Urothelium cell line (cell line): ENCODE results near the gene TMEM139.
"Not testable (repeated sequence)": the region's sequence is repeated elsewhere in the genome, so short reads cannot be mapped to it uniquely, and the experiment has no call there.

Experiments
- DNase-seq: peaks from one replicate; pipeline ENCODE4 v3.0.0; 2011; ENCODE audit warnings: low spot score, mixed read lengths
- FAIRE-seq: peaks from 2 replicates; lab custom pipeline; 2011; peaks lifted over from hg19 to GRCh38; lab: Jason Lieb, UNC

The TMEM139 gene

GRCh38 chr7:143257501-143257900, 27.3 kb upstream of the TMEM139 start:
- no peak for FAIRE-seq
- peak; percentile 24 for DNase-seq

GRCh38 chr7:143258831-143259230, 25.9 kb upstream of the TMEM139 start:
- DNase-seq (no peak), FAIRE-seq (no peak)

DNA sequence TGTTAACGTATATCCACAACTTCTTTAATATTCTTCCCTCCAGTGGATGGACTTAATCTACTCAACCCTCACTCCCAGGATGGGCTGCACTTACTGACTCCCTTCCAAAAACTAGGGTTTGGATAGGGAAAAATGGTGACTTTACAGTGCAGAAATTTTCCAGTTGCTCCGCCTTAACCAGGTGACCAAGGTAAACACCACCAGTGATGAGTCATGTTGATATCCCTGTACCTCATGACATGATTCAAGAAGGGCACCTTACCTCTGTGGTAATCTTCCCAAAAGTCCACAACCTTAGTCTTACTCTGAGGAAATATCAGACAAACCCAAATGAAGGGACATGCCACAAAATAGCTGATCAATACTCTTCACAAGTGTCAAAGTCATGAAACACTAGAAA, 25.0 kb upstream of the TMEM139 start:
- DNase-seq (no peak), FAIRE-seq (no peak)

DNA sequence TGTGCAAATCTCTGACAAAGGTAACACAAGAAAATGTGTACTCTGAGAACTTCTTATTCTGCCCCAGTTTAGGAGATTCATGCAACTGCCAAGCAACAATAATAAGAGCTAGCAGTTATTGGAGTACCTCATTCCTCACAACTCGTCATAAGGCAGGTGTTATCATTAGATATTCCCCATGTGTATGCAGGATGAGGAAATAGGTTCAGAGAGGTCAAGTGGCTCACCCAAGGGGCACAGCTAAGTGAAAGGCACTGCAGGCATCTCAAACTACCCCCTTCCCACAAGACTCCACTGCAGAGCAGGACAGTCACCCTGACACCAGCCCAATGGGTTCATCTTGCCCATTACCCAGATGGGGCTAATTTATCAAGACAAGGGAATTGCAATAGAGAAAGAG, 22.9 kb upstream of the TMEM139 start:
- FAIRE-seq: no peak
- no peak for DNase-seq

DNA sequence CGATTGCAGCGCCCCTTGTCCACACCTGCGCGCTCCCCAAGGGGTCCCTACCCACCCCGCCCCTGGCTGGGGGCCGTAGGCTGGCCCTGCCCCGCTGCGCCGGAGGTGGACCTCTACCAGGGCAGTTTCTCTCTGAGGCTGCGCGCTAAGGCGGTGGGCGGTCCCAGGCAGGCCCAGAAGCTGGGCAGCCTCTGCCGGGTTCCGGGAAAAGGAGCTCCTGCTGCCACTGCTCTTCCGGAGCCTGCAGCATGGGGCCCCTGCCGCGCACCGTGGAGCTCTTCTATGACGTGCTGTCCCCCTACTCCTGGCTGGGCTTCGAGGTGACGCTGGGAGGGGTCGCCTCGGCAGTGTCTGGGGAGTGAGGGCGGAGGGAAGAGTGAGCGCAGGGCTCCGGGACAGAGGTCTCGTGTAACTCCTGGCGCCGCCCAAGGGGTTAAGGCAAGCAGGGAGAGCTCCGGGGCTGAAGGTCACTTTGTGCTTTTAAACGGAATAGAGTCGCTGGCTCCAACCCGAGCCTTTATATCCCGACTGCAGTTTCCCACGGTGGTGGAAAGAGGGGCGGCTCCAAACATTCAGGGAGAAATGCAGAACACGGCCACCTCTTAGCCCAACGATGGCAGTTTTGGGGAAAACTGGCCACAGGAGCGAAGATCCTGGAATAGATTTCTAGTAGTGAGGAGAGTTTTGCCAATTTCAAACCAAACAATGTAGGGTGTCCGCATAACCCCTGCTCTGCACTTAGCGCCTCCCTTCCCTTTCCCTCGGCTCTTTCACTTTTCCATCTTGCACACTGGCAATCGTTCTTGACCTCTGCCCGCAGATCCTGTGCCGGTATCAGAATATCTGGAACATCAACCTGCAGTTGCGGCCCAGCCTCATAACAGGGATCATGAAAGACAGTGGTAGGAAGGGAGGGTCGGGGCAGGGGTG, 21.2 kb upstream of the TMEM139 start, which contains the start of gene GSTK1:
GSTK1 (plus strand) TSS at position 176 of the 930 bp plus-strand sequence; CDS start at position 249, 73 bp downstream.
- DNase-seq: peak; percentile 84
- FAIRE-seq: no peak

GRCh38 chr7:143264196-143264568, 20.6 kb upstream of the TMEM139 start:
- not testable (repeated sequence) for FAIRE-seq, DNase-seq

GRCh38 chr7:143265017-143265693, 19.6 kb upstream of the TMEM139 start:
- FAIRE-seq (no peak), DNase-seq (no peak)

DNA sequence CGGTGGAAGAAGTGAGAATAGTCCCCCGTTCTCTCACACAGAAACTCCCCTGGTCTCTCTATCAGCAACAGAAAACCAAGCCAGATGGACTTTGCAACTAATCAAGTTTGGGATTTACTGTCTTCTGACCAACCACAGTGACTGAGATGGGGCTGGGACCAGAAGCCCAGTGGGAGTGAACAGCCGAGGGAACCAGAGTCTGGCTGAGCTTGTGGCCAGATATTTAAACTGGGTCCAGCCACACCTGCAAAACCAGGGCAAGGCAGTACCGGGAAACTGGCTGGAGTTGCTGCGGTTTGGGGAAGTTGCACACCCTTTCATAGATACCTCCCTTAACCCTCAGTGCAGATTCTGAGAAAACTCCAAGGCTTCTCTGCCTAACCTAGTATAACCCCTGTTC, 15.5 kb upstream of the TMEM139 start:
- FAIRE-seq: no peak
- DNase-seq: no peak

DNA sequence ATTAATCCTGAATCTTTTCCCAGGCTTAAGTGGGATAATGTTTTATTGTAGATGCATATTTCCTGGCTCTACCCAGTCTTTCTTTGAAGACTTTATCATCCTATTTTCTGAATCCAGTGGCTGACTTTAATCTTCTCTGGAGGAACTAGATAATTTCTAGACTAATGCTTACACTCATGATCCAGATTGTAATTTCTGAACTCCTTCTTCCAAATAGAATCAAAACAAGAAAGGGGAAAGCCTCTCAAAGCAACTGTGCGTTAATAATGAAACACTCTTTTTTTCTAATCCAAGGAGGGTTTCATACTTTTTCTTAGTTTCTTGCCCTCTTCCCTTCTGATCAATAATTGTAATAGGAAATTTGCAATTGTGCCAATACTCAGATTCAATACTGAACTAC, 13.5 kb upstream of the TMEM139 start:
- no peak for FAIRE-seq
- DNase-seq: no peak

- FAIRE-seq (no peak), DNase-seq (no peak)
Measured at GRCh38 chr7:143272871-143273270, 11.9 kb upstream of the TMEM139 start.

- DNase-seq (peak; percentile 51), FAIRE-seq (no peak)
Measured at GRCh38 chr7:143279186-143280098, 5.3 kb upstream of the TMEM139 start.

DNA sequence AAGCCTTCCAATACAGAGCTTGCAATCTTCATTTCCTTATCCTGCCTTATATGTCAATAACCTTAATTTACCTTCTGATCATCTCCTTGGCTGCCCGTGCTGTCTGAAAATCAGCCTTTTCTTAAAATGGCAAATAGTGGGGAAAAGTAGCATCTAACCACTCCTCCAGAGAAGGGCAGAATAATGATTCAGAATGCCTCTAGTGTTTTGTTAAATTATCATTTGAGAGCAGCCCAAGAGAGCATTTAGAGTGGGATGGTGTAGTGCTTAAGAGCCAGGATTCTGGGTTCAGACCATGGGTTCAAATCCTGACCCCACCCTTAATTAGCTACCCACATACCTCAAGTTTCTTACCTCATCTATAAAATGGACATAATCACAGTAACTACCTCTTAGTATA, 4.6 kb upstream of the TMEM139 start:
- no peak for DNase-seq
- FAIRE-seq: no peak

- no peak for DNase-seq
- FAIRE-seq: no peak
Measured at GRCh38 chr7:143280566-143280965, 4.2 kb upstream of the TMEM139 start.

GRCh38 chr7:143281529-143281928, 3.2 kb upstream of the TMEM139 start:
- FAIRE-seq (no peak), DNase-seq (no peak)

GRCh38 chr7:143282124-143282523, 2.6 kb upstream of the TMEM139 start:
- FAIRE-seq (no peak), DNase-seq (no peak)

GRCh38 chr7:143283381-143283780, 1.4 kb upstream of the TMEM139 start:
- DNase-seq (no peak), FAIRE-seq (no peak)

DNA sequence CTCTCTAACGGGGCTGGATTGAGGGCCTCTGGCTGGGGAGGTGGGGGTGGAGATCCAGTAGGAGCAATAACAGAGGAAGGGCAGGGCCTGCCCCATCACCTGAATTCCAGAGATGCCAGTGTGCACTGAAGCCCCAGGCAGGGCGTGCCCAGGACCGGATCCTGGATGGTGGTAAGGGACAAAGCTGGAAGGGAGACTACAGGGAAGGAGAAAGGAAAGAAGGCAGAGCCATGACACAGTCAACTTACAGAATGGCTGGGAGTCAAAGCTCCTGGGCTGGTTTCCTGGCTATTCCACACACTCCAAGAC, 666 bp downstream of the TMEM139 start:
- peak; percentile 69 for DNase-seq
- no peak for FAIRE-seq

DNA sequence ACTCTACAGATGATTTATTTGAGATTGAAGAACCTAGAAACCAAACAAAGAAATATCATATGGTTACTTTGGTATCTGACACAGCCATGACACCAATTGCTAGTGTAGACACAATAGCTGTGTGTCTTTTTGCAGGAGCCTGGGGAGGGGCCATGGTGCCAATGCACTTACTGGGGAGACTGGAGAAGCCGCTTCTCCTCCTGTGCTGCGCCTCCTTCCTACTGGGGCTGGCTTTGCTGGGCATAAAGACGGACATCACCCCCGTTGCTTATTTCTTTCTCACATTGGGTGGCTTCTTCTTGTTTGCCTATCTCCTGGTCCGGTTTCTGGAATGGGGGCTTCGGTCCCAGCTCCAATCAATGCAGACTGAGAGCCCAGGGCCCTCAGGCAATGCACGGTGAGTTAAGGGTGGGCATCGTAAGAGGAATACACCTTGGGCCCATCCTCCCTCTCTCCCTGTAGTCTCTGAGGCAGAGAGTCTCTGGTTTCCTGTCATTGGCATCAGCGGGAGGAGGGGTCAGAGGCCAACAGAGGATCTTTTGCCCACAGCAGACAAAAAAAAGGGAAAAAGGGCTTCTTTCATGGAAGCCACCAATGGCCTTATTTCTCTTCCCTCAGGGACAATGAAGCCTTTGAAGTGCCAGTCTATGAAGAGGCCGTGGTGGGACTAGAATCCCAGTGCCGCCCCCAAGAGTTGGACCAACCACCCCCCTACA, 1.2 kb downstream of the TMEM139 start:
- no peak for DNase-seq
- FAIRE-seq: no peak

DNA sequence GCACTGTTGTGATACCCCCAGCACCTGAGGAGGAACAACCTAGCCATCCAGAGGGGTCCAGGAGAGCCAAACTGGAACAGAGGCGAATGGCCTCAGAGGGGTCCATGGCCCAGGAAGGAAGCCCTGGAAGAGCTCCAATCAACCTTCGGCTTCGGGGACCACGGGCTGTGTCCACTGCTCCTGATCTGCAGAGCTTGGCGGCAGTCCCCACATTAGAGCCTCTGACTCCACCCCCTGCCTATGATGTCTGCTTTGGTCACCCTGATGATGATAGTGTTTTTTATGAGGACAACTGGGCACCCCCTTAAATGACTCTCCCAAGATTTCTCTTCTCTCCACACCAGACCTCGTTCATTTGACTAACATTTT, 1.7 kb downstream of the TMEM139 start:
- no peak for DNase-seq
- FAIRE-seq: no peak

DNA sequence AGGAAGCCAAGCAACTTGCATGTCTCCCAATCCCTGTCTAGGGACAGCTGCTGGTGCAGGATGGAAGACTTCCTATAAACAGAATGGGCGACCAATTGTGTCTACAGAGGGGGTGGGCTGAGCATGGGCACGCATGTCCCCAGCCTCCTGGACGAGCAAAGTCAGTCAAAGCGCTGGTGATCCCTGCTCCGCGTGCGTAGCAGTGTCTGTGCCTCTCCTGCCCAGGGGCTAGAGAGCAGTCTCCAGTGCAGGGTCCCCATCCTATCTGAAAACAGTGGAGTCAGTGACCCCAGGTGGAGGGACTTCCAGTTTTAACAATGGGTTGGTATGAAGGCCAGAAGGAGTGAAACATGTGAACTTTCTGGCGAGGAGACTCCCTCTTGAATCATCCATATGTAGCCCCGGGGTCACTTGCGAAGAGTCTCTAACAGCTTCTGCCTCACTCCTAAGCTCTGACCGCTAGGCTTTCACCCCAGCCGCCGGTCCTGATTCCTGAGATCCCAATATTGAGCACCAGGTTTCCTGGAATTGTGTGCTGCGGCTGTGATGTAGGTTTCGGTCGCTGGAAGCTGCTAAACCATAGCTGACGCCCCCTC, 2.7 kb downstream of the TMEM139 start:
- DNase-seq (no peak), FAIRE-seq (no peak)
